Heart left ventricle (tissue), 16 donors: ENCODE results near the gene POLR2J3. TPM values are rescaled to one million over a fixed set of nuclear protein-coding genes. Genes with fewer than 3 reads are reported as not detected.
A peak's percentile ranks its signal among the peaks of the same experiment; 100 is the strongest.
"Not testable (repeated sequence)": the region's sequence is repeated elsewhere in the genome, so short reads cannot be mapped to it uniquely, and the experiment has no call there.

Experiments
- ATAC-seq, 4 donors: fragments of 200-7000 bp; cut with Tn5 transposase; one replicate each; pipeline ENCODE4 v1.9.1; 2020 to 2022; ENCODE audit warnings: moderate library complexity in 4 of 4, mild to moderate bottlenecking in 3 of 4, moderate number of reproducible peaks in 1 of 4
- DNase-seq, 5 donors: peaks; one replicate each; pipeline ENCODE4 v3.0.0-alpha.2; 2020
- H3K27ac ChIP-seq, 12 donors: fragments of 200-600 bp; sonication (generic) in 4 of 12; one replicate each; pipeline versions ENCODE4 v1.5.0 to v1.8.0; 2016 to 2022; ENCODE audit warnings: mild to moderate bottlenecking in 2 of 12
- H3K27me3 ChIP-seq, 9 donors: fragments of 200-600 bp; sonication (generic) in 2 of 9; one replicate each; pipeline versions ENCODE4 v1.5.1 to v1.8.0; 2016 to 2022; ENCODE audit warnings: mild to moderate bottlenecking in 3 of 9
- H3K36me3 ChIP-seq, 9 donors: fragments of 200-600 bp; sonication (generic) in 2 of 9; one replicate each; pipeline versions ENCODE4 v1.5.0 to v1.8.0; 2018 to 2022; ENCODE audit warnings: mild to moderate bottlenecking in 2 of 9
- H3K4me1 ChIP-seq, 12 donors: fragments of 200-600 bp; sonication (generic) in 4 of 12; one replicate each; pipeline versions ENCODE4 v1.5.0 to v1.8.0; 2016 to 2022; ENCODE audit warnings: mild to moderate bottlenecking in 3 of 12
- H3K4me3 ChIP-seq, 12 donors: fragments of 200-600 bp; sonication (generic) in 4 of 12; one replicate each; pipeline versions ENCODE4 v1.5.0 to v1.8.0; 2017 to 2022; ENCODE audit warnings: mild to moderate bottlenecking in 9 of 12, moderate library complexity in 4 of 12
- H3K9me3 ChIP-seq, 12 donors: fragments of 200-600 bp; sonication (generic) in 4 of 12; one replicate each; pipeline versions ENCODE4 v1.5.0 to v1.8.0; 2016 to 2022; ENCODE audit warnings: mild to moderate bottlenecking in 1 of 12
- WGBS, 4 donors: extraction: QIAGEN DNeasy Blood & Tissue Kit in 2 of 4; methylation state at CpG; one replicate each; pipeline versions ENCODE4 v1.1.5 to v1.1.7; 2013 to 2018; 5-methylcytosine and 5-hydroxymethylcytosine counted together
- intact Hi-C, 10 donors: fragments of 100-400 bp; cut with DNase I; formaldehyde crosslinking; loops; one replicate each; pipeline versions ENCODE4 v1.11.1 to v1.14.2; 2022
- polyA plus RNA-seq, 2 donors: library from polyadenylated mRNA; stranded (reverse); fragments of 200-250 nt; gene quantifications; one replicate each; pipeline ENCODE4 v1.2.3, GENCODE V29; 2013
- total RNA-seq, 9 donors: library from RNA; depleted of rRNA in 2 of 9; stranded (reverse); fragments of >200 nt in 2 of 9; fragmentation: NEBNext Ultra II Directional in 3 of 9; extraction: Animal tissue kit (Norgen Biotek cat#: 25700) in 3 of 9; gene quantifications; one replicate each; pipeline versions ENCODE4 v1.1.0 to v1.2.4, GENCODE V29; 2016 to 2023
- donor health status: ischemic (EF 13 %, LVEDD 7.1; RV severe dilation, severe dysfunction).
- donor health status: healthy with polysubstance abuse.
- donor health status: DM: no; HTN: yes; CAD: no.
- donor health status: DM: no; HTN: no; CAD: no.
- donor health status: ischemic (EF 25% LVEDD 6.9; RV normal size, moderate dysfunction).
- donor health status: ischemic (EF 25% LVEDD 5.7; RV mildly dilated, moderate dysfunction).
- donor health status: healthy.
- donor health status: DM: yes; HTN: yes; CAD: no.
- donor health status: ischemic (EF 35%, LVEDD 5.7; RV mildly dilated, moderate dysfunction).
- donor health status: nonischemic (EF 11% LVEDD 7.7; RV severe dilation, severe dysfunction).
- donor health status: DM: yes; HTN: yes; CAD: no.
- donor health status: PGD.
- donor health status: ischemic (EF 29% LVEDD 5.4; RV normal size, mild dysfunction).
- donor health status: nonischemic (EF 23%, LVEDD 6.1; RV moderate dilation, normal function).

Gene POLR2J3
- total and polyA plus RNA-seq, 11 donors: 4.8 to 67.7 (median 14.6) TPM

- DNase-seq, H3K36me3 ChIP-seq, H3K27ac ChIP-seq, H3K4me1 ChIP-seq, H3K27me3 ChIP-seq, H3K4me3 ChIP-seq, H3K9me3 ChIP-seq, intact Hi-C loops: not testable (repeated sequence)
- ATAC-seq: peak; percentile 62 to 83 (median 73)
- no CpG with 5 or more reads among the region's 30 CpGs for whole genome bisulfite sequencing, 4 donors
These were observed 38.8 kb upstream of the POLR2J3 start for GRCh38 chr7:102611013-102611674.

- peak in 3 of 5 donors; percentile 15 to 26 (median 17) for DNase-seq
- H3K27me3 ChIP-seq, intact Hi-C loops, H3K9me3 ChIP-seq, H3K27ac ChIP-seq, H3K4me1 ChIP-seq, ATAC-seq, H3K36me3 ChIP-seq, H3K4me3 ChIP-seq: not testable (repeated sequence)
- 100% methylated on average over 2 of the region's 7 CpGs; no CpG with 5 or more reads in 3 of the 4 donors for WGBS, 4 donors
These were observed 38.1 kb upstream of the POLR2J3 start for GRCh38 chr7:102610441-102610840.

GRCh38 chr7:102609734-102610133, 37.4 kb upstream of the POLR2J3 start:
- H3K27me3 ChIP-seq, ATAC-seq, H3K4me3 ChIP-seq, H3K27ac ChIP-seq, H3K36me3 ChIP-seq, H3K4me1 ChIP-seq, H3K9me3 ChIP-seq, DNase-seq, intact Hi-C loops: not testable (repeated sequence)
- 74 to 80% methylated on average over 5 of the region's 10 CpGs; no CpG with 5 or more reads in 2 of the 4 donors for WGBS, 4 donors

GRCh38 chr7:102606848-102607247, 34.5 kb upstream of the POLR2J3 start:
- WGBS, 4 donors: no CpG with 5 or more reads among the region's 5 CpGs
- H3K9me3 ChIP-seq, H3K27ac ChIP-seq, ATAC-seq, H3K4me3 ChIP-seq, intact Hi-C loops, H3K27me3 ChIP-seq, H3K36me3 ChIP-seq, H3K4me1 ChIP-seq, DNase-seq: not testable (repeated sequence)

- peak in 3 of 4 donors; percentile 41 to 79 (median 49) for ATAC-seq
- H3K9me3 ChIP-seq, DNase-seq, H3K27me3 ChIP-seq, intact Hi-C loops, H3K36me3 ChIP-seq, H3K4me3 ChIP-seq, H3K4me1 ChIP-seq, H3K27ac ChIP-seq: not testable (repeated sequence)
- WGBS, 4 donors: 36% methylated on average over 5 of the region's 19 CpGs; no CpG with 5 or more reads in 3 of the 4 donors
These were observed 32.2 kb upstream of the POLR2J3 start for GRCh38 chr7:102604431-102605145.

- H3K4me3 ChIP-seq, H3K36me3 ChIP-seq, intact Hi-C loops, DNase-seq, H3K27me3 ChIP-seq, H3K9me3 ChIP-seq, H3K27ac ChIP-seq, H3K4me1 ChIP-seq: not testable (repeated sequence)
- ATAC-seq: peak in 1 of 4 donors; percentile 18
- WGBS, 4 donors: no CpG with 5 or more reads among the region's 12 CpGs
These were observed 29.9 kb upstream of the POLR2J3 start for GRCh38 chr7:102602317-102602716.

GRCh38 chr7:102599699-102600098, 27.3 kb upstream of the POLR2J3 start:
- H3K27ac ChIP-seq, H3K9me3 ChIP-seq, H3K27me3 ChIP-seq, intact Hi-C loops, ATAC-seq, H3K36me3 ChIP-seq, H3K4me1 ChIP-seq, DNase-seq, H3K4me3 ChIP-seq: not testable (repeated sequence)
- no CpG with 5 or more reads among the region's 9 CpGs for WGBS, 4 donors

- H3K4me1 ChIP-seq, H3K27me3 ChIP-seq, H3K9me3 ChIP-seq, H3K27ac ChIP-seq, ATAC-seq, H3K36me3 ChIP-seq, intact Hi-C loops, H3K4me3 ChIP-seq: not testable (repeated sequence)
- 79 to 93% (median 85%) methylated on average over 4 of the region's 10 CpGs; no CpG with 5 or more reads in 1 of the 4 donors for WGBS, 4 donors
- peak in 2 of 5 donors; percentile 10 to 14 for DNase-seq
These were observed 23.7 kb upstream of the POLR2J3 start for GRCh38 chr7:102596036-102596435.

GRCh38 chr7:102593637-102594334, 21.4 kb upstream of the POLR2J3 start:
- H3K4me1 ChIP-seq, DNase-seq, H3K4me3 ChIP-seq, intact Hi-C loops, H3K36me3 ChIP-seq, H3K9me3 ChIP-seq, H3K27me3 ChIP-seq, H3K27ac ChIP-seq: not testable (repeated sequence)
- no CpG with 5 or more reads among the region's 68 CpGs for WGBS, 4 donors
- peak in 3 of 4 donors; percentile 25 to 38 (median 31) for ATAC-seq

- H3K4me1 ChIP-seq, H3K36me3 ChIP-seq, H3K4me3 ChIP-seq, H3K27me3 ChIP-seq, intact Hi-C loops, H3K27ac ChIP-seq, H3K9me3 ChIP-seq: not testable (repeated sequence)
- ATAC-seq (peak; percentile 79 to 87 (median 82)), DNase-seq (peak; percentile 20 to 64 (median 32))
- WGBS, 4 donors: 21 to 26% (median 24%) methylated on average over 6 to 8 of the region's 26 CpGs
These were observed 20.2 kb upstream of the POLR2J3 start for GRCh38 chr7:102592477-102593019.
